GM10266 (cell line): ENCODE results near the gene TMEM151A.

Experiments used
- DNase-seq: peaks from one replicate; pipeline ENCODE4 v3.0.0; 2012; ENCODE audit errors: extremely low spot score
- TF ChIP-seq, protein P1 (sequence below): IDR thresholded peaks from 2 replicates; pipeline ENCODE4 v1.5.1; 2012; ENCODE audit warnings: mild to moderate bottlenecking, low read depth; ENCODE audit not compliant: control insufficient read depth, insufficient read depth; ENCODE audit errors: missing control alignments

TMEM151A gene

DNA sequence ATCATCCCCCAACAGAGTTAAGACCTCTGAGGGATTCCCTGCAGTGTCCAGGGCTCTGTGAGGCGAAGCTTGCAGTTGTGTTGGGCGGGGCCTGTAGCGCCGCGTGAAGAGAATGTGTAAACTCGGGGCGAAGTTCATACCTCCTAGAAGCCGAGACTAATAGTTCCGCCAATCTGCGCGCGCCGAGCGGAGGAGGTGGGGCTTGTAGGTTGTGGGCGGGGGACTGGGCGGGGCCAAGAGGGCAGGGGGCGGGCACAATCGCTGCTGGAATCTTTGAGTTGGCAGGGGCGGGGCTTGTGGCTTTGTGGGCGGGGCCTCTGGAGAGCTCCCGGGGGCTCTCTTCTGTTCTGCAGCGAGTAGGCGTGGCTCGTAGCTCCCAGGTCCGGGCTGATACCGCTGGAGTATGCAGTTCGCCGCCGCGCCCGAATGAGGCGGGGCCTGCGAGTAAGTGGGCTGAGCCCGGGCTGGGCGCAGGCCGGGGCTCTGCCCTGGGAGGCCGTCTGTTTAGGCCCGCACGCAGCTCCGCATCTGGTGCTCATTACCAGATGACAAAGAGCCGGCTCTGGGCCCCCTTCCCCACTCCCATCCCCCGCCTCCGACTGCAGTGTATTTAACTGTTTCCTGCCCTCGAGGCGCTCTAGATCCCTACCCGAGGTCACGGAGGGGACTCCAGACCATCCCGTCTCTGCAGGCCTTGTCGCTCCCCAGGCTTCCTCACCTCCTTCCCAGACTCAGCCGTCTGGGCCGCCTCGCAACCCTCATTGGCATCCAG lies 21.0 kb downstream of the TMEM151A start:
- DNase-seq = peak; percentile 99
- TF ChIP-seq, protein P1, sequence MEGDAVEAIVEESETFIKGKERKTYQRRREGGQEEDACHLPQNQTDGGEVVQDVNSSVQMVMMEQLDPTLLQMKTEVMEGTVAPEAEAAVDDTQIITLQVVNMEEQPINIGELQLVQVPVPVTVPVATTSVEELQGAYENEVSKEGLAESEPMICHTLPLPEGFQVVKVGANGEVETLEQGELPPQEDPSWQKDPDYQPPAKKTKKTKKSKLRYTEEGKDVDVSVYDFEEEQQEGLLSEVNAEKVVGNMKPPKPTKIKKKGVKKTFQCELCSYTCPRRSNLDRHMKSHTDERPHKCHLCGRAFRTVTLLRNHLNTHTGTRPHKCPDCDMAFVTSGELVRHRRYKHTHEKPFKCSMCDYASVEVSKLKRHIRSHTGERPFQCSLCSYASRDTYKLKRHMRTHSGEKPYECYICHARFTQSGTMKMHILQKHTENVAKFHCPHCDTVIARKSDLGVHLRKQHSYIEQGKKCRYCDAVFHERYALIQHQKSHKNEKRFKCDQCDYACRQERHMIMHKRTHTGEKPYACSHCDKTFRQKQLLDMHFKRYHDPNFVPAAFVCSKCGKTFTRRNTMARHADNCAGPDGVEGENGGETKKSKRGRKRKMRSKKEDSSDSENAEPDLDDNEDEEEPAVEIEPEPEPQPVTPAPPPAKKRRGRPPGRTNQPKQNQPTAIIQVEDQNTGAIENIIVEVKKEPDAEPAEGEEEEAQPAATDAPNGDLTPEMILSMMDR = no peak

DNA sequence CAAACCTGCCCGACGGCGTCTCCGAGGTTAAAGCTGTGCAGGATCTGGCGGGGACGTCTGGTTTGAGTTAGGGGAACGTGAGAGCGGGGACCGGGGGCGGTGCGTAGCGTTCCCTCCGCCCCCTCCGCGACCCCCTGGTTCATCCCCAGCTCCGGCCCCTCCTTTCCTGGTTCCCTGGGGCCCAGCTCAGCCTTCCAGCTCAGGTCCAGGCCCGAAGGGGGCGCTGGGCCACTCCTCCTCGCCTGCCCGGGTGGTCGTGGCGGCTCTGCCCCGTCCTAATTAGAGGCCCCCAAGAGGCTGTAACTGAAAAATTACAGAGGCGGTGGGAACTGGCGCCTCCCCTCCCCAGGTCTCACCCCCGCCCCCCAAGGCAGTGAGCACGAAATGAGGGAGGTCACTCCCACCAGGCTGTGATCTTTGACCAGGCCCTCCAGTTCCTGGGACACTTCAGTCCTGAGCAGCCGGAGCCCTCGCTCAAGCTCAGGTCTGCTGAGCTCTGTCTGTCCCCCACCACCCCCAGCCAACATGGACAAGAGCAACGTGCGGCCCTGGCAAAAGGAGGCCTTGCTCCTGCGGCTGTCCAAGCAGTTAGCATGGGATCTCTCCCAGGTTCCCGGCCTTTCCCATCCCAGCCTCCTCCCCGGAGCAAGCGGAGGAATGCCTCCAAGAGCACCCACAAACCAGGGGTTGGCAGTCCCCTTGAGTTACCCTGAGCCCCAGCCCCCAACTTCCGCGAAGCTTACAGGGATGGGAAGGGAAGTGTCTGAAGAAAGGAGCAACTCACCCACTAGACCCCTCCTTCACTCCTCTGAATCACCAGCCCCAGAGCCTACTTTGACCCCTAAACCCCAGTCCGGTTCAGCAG lies 21.9 kb downstream of the TMEM151A start:
- DNase-seq = no peak
- TF ChIP-seq, protein P1 = no peak

DNA sequence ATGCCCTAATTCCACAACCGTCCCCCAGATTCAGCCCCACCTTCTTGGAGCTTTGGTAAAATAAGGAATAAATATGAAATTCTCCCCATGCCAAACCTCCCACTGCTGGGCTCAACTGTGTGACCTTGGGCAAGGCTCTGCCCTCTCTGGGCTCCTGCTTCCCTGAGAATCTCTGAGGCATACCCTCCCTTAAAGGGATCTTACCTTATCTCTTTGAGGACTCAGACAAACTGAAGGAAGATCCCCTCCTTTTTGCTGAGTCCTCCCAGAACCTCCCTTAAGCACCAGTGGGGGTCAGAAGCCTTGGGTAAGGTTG lies 22.4 kb downstream of the TMEM151A start:
- no peak for DNase-seq

DNA sequence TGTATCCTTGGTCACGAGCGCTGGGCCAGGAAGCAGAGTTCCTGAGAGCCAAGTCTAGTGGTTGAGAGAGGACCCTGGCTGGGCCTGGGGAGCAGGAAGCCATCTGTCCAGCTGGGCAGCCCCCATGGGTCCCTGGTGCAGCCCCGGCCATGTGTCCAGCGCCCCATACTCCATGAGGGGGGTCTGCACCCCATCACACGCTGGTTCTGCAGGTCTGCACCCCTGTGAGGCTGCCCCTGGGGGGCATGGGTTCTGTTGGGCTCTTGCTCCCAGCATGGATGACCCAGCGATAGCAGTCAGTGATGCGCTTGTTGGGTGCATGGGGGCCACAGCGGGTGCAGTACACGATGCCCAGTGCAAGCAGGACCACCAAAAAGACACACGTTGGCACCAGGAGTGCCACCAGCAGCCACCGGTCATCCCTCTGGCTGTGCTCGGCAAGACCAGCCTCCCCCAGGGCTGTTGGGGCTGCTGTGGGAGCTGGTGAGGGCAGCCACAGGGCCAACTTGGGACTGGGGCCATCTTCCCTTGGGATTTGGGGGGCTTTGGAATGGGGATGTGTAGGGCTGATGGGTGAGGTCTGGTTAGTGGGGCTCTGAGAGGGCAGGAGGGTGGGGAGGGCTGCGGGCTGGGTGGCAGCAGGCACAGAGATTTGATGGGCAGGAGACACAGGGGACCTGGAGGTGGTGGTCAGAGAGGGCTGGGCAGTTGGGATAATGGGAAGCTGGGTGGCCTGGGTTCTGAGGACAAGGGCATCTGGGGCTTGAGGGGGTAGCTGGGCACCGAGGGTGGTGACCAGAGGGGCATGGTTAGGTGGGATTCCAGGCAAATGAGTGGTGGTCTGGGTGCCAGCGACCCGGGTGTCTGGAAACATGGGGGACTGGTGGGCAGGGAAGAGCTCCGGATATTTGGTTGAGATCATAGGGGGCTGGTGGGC lies 23.1 kb downstream of the TMEM151A start:
- DNase-seq = no peak
- TF ChIP-seq, protein P1 = no peak

More for the DNA sequence above, 22.4 kb downstream of the TMEM151A start:
- TF ChIP-seq, protein P1 = no peak

DNA sequence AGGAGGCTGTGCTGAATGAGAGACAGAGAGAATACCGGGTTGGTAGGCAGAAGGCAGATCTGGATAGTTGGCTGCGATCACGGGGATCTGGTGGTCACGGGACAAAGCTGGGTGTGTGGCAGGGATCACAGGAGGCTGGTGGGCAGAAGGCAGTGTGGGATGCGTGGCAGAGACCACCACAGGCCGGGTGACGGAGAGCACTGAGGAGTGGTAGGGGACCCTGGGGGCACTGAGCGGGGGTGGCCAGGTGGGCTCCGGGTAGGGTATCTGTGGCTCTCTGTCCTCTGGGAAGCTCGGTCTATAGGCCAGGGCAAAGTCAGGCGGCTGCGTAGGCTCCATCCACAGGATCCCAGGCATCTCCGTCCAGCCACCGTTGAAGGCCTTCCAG lies 23.8 kb downstream of the TMEM151A start:
- no peak for DNase-seq
- TF ChIP-seq, protein P1 = no peak

DNA sequence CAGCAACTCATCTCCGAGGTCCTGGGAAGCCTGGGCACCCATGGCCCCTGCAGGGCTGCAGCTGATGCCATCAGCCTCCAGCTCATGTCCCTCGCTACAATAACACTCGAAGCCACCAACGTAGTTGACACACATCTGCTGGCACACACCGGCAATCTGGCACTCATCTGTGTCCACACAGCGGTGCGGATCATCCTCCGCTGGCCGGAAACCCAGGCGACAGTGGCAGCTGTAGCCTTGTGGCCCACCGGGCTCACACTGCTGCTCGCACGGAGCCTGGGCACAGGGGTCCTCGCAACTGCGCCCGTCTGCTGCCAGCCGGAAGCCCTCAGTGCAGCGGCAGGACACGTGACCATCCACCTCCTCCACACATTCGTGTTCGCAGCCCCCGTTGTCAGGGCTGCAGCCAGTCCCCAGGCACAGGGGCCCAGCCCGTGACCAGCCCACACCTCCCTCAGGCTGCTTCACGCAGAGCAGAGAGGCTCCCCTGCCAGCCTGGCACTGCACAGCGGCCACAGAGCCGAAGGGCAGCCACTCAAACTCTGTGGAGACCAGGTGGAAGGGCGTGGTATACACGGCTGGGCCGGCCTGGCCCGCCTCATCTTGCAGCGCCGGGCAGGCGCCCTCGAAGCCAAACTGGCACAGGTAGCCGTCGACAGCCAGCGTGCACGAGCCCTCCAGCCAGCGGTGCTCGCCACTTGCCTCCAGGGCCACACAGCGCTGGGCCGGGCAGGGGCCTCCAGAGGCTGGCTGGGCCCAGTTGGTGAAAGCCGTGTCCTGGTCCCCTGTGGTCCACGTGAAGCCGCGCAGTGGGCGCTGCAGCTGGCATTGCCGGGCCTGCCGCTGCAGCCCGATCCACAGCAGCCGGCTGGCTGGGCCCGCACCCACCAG lies 24.5 kb downstream of the TMEM151A start:
- DNase-seq = no peak
- TF ChIP-seq, protein P1 = no peak
